NCI-H345 (cell line): ENCODE measurements around the gene CSAG2.

Experiments used
- DNase-seq: peaks from one replicate; lab custom pipeline; 2025; lab: John Stamatoyannopoulos, UW

CSAG2 gene

DNA sequence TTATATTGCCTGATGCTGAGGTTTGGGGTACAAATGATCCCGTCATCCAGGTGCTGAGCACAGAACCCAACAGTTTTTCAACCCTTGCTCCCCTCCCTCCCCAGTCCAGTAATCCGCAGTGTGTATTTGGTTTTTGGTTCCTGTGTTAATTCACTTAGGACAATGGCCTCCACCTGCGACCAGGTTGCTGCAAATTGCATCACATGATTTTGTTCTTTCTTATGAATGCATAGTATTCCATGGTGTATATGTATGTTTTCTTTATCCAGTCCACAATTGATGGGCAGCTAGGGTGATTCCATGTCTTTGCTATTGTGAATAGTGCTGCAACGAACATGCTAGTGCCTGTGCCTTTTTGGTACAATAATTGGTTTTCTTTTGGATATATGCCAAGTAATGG, 46.0 kb downstream of the CSAG2 start:
- DNase-seq: no peak

DNA sequence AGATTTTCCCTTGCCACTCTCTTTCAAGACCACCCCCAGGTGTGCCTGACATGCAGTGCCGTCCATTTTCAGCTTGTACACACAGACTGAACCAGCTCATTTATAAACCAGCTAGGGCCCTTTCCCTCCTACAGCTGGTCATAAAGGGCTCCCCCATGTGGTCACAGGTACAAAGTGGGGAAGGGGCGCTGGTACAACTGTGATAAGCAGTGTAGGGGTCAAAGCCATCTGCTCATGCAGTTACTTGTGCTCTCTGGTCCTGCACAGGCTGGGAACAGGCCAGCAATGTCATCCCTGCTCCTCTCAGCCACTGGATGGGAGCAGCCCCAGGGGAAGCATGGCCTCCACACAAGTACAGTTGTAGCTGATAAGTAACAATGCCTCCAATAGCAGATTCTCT, 50.8 kb downstream of the CSAG2 start:
- DNase-seq: no peak
